22Rv1 (cell line): ENCODE measurements around the gene ZNF217.
"Not testable (repeated sequence)": the region's sequence is repeated elsewhere in the genome, so short reads cannot be mapped to it uniquely, and the experiment has no call there.

Experiments
- CTCF ChIP-seq: fragments of 450-650 bp; IDR thresholded peaks from 2 replicates; pipeline ENCODE4 v1.5.1; 2017; ENCODE audit warnings: mild to moderate bottlenecking
- ZFX ChIP-seq: fragments of 450-650 bp; IDR thresholded peaks from 2 replicates; pipeline ENCODE4 v1.6.1; 2017; ENCODE audit warnings: antibody characterized with exemption, borderline replicate concordance

DNA sequence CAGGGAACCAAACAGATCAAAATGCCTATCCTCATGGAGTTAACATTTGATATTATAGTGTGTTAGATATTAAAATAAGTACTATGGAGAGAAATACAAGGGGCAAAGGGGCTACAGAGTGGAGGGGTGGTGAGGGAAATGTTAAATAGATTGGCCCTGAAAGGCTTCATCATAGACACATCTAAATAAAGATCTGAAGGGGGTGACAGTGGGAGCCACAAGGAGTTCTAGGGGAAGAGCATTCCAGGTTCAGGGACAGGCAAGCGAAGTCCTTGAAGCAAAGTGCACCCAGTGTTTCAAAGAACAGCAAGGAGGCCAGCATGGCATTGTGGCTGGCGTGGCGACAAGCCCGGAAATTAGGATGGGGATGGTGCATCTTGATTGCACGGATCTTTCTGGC, 11.2 kb upstream of the ZNF217 start:
- not testable (repeated sequence) for TF ChIP-seq CTCF, ZFX
